Testis (tissue), 3 donors: Measurements from ENCODE around the gene NAPG. TPM values are rescaled to one million over a fixed set of nuclear protein-coding genes. Genes with fewer than 3 reads are reported as not detected.
"Not testable (repeated sequence)": the region's sequence is repeated elsewhere in the genome, so short reads cannot be mapped to it uniquely, and the experiment has no call there.

Source experiments
- DNase-seq: peaks from one replicate; pipeline ENCODE4 v3.0.0-alpha.2; 2019
- H3K27ac ChIP-seq, 2 donors: fragments of 200-600 bp; sonication (generic); one replicate each; pipeline ENCODE4 v1.5.1; 2019
- H3K27me3 ChIP-seq: fragments of 200-600 bp; sonication (generic); one replicate; pipeline ENCODE4 v1.5.1; 2019
- H3K36me3 ChIP-seq: fragments of 200-600 bp; sonication (generic); one replicate; pipeline ENCODE4 v1.5.1; 2017; ENCODE audit warnings: low read depth; ENCODE audit errors: missing control alignments
- H3K4me1 ChIP-seq: fragments of 200-600 bp; sonication (generic); one replicate; pipeline ENCODE4 v1.5.1; 2019
- H3K4me3 ChIP-seq, 2 donors: fragments of 200-600 bp; sonication (generic); one replicate each; pipeline ENCODE4 v1.5.1; 2017 to 2019
- H3K9me3 ChIP-seq: fragments of 200-600 bp; sonication (generic); one replicate; pipeline ENCODE4 v1.5.1; 2017
- POLR2A ChIP-seq: fragments of 450-650 bp; IDR thresholded peaks from one replicate; pipeline ENCODE4 v1.6.1; 2017; ENCODE audit warnings: antibody characterized with exemption, mild to moderate bottlenecking, moderate library complexity
- WGBS, 2 donors: methylation state at CpG; one replicate each; pipeline ENCODE4 v1.1.5; 2018; 5-methylcytosine and 5-hydroxymethylcytosine counted together
- intact Hi-C: fragments of 100-400 bp; cut with DNase I; formaldehyde crosslinking; loops from one replicate; pipeline ENCODE4 v1.15.1; 2023; ENCODE audit warnings: low total_unique reads
- polyA plus RNA-seq: library from polyadenylated mRNA; stranded (reverse); fragments of 350-450 nt; fragmentation: Illumina TruSeq; extraction: RNeasy Lipid Tissue Mini Kit (QIAGEN cat#74804); gene quantifications from one replicate; pipeline ENCODE4 v1.2.3, GENCODE V29; 2014; ENCODE audit warnings: low read depth, low replicate concordance; ENCODE audit not compliant: insufficient read depth
- total RNA-seq, 2 donors: library from RNA; depleted of rRNA; stranded (reverse); fragments of >200 nt; gene quantifications; one replicate each; pipeline ENCODE4 v1.2.3, GENCODE V29; 2016
- TF ChIP-seq, protein P1 (sequence below), 3 experiments: fragments of 450-650 bp in 2 of 3; fragments of 200-600 bp in 1 of 3; sonication (generic) in 1 of 3; IDR thresholded peaks; one replicate each; pipeline ENCODE4 v1.5.1; 2016 to 2019; ENCODE audit warnings: antibody characterized with exemption in 3 of 3, mild to moderate bottlenecking in 2 of 3, moderate library complexity in 1 of 3

NAPG gene
- total and polyA plus RNA-seq, 3 donors from 2014 or later, result 19.5 to 40.3 (median 33.5) TPM

DNA sequence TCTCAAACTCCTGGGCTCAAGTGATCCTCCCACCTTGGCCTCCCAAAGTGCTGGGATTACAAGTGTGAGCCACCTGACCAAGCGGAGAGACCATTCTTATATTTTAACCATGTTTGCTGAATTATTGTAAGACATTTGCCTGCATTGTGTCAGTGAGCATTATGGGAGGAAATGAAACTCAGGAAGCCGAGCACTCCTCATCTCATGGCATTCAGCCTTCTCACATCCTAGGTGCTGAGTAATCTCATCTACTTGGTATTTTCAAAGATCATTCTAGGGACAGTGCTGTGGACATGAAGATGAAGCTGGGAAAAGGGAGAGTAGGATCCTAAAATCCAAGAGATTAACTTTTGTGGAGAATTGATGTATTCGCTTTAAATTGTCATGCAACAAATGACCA is 66.1 kb downstream of the NAPG start:
- no peaks in the 10 kb centered on the region for H3K9me3 ChIP-seq
- TF ChIP-seq, protein P1, sequence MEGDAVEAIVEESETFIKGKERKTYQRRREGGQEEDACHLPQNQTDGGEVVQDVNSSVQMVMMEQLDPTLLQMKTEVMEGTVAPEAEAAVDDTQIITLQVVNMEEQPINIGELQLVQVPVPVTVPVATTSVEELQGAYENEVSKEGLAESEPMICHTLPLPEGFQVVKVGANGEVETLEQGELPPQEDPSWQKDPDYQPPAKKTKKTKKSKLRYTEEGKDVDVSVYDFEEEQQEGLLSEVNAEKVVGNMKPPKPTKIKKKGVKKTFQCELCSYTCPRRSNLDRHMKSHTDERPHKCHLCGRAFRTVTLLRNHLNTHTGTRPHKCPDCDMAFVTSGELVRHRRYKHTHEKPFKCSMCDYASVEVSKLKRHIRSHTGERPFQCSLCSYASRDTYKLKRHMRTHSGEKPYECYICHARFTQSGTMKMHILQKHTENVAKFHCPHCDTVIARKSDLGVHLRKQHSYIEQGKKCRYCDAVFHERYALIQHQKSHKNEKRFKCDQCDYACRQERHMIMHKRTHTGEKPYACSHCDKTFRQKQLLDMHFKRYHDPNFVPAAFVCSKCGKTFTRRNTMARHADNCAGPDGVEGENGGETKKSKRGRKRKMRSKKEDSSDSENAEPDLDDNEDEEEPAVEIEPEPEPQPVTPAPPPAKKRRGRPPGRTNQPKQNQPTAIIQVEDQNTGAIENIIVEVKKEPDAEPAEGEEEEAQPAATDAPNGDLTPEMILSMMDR (IDR thresholded peaks at IDR 0.05), result no peak
- no peak for TF ChIP-seq POLR2A
- no peak for DNase-seq

GRCh38 chr18:10593366-10594022 is 67.7 kb downstream of the NAPG start:
- H3K27ac ChIP-seq, H3K36me3 ChIP-seq, H3K9me3 ChIP-seq, H3K4me1 ChIP-seq, H3K4me3 ChIP-seq, H3K27me3 ChIP-seq, DNase-seq, intact Hi-C loops: not testable (repeated sequence)
- WGBS, 2 donors, result 82 to 88% methylated on average over 5 of the region's 5 CpGs

More for the DNA sequence above, 66.1 kb downstream of the NAPG start:
- Histone ChIP-seq H3K4me1 (no peaks in the 10 kb centered on the region), H3K27ac (no peak overlapping the region), H3K4me3 (no peak overlapping the region), H3K27me3 (no peaks in the 10 kb centered on the region), H3K36me3 (no peaks in the 10 kb centered on the region)
- WGBS, 2 donors, result 87 to 92% methylated on average over 3 of the region's 3 CpGs
- intact Hi-C loops, result no loop called here

GRCh38 chr18:10595917-10596316 is 70.1 kb downstream of the NAPG start:
- H3K4me1 ChIP-seq, H3K4me3 ChIP-seq, H3K27ac ChIP-seq, H3K9me3 ChIP-seq, H3K27me3 ChIP-seq, DNase-seq, intact Hi-C loops, H3K36me3 ChIP-seq: not testable (repeated sequence)
- WGBS, 2 donors, result 83% methylated on average over 1 to 4 of the region's 4 CpGs

- H3K4me1 ChIP-seq, H3K27ac ChIP-seq, intact Hi-C loops, H3K9me3 ChIP-seq, H3K27me3 ChIP-seq, H3K4me3 ChIP-seq, DNase-seq, H3K36me3 ChIP-seq: not testable (repeated sequence)
- 82 to 96% methylated on average over 4 of the region's 4 CpGs for WGBS, 2 donors
Measured at GRCh38 chr18:10597695-10598094, 71.9 kb downstream of the NAPG start.

- H3K4me1 ChIP-seq, DNase-seq, H3K4me3 ChIP-seq, H3K27ac ChIP-seq, H3K36me3 ChIP-seq, H3K9me3 ChIP-seq, H3K27me3 ChIP-seq, intact Hi-C loops: not testable (repeated sequence)
- WGBS, 2 donors, result 79 to 85% methylated on average over 7 of the region's 7 CpGs
Measured at GRCh38 chr18:10600701-10601100, 74.9 kb downstream of the NAPG start.

Other genes with a start within 250 kb of the NAPG start
- gene APCDD1, start 71.4 kb upstream of the NAPG start, total RNA-seq, result 10 to 100 TPM; 10.8 to 12.5 TPM
- 11.2 TPM for gene APCDD1, start 71.4 kb upstream of the NAPG start, polyA plus RNA-seq